T1000 (cell line): ENCODE measurements around the gene AHNAK.
"Not testable (repeated sequence)": the region's sequence is repeated elsewhere in the genome, so short reads cannot be mapped to it uniquely, and the experiment has no call there.

ENCODE experiments used
- DNase-seq: peaks from one replicate; lab custom pipeline; 2025; ENCODE audit warnings: mixed read lengths; lab: John Stamatoyannopoulos, UW

AHNAK gene

GRCh38 chr11:62387381-62387780, 159.2 kb downstream of the AHNAK start:
- DNase-seq: no peak

GRCh38 chr11:62386083-62386482, 160.5 kb downstream of the AHNAK start:
- not testable (repeated sequence) for DNase-seq

GRCh38 chr11:62383822-62384221, 162.8 kb downstream of the AHNAK start:
- DNase-seq: no peak
